Lung (tissue), 16 donors: ENCODE data around the gene PGAM2. TPM values are rescaled to one million over a fixed set of nuclear protein-coding genes. Genes with fewer than 3 reads are reported as not detected.
A peak's percentile ranks its signal among the peaks of the same experiment; 100 is the strongest.

Source experiments
- ATAC-seq: fragments of 200-7000 bp; cut with Tn5 transposase; one replicate; pipeline ENCODE4 v1.9.1; 2020; ENCODE audit warnings: moderate number of reproducible peaks; ENCODE audit not compliant: insufficient read depth, low FRiP score
- DNase-seq, 3 donors: peaks; one replicate each; pipeline ENCODE4 v3.0.0-alpha.2; 2013 to 2017
- H3K27ac ChIP-seq, 2 donors: one replicate each; pipeline ENCODE4 v1.5.1; 2013; ENCODE audit warnings: mild to moderate bottlenecking in 2 of 2, moderate library complexity in 2 of 2, control low read depth in 1 of 2, inconsistent platforms in 1 of 2, low read depth in 1 of 2, low read length in 1 of 2
- H3K27me3 ChIP-seq, 3 donors: one replicate each; pipeline ENCODE4 v1.5.1; 2013; ENCODE audit warnings: low read length in 2 of 3; ENCODE audit not compliant: control insufficient read depth in 3 of 3, insufficient read depth in 3 of 3
- H3K36me3 ChIP-seq, 4 donors: one replicate each; pipeline ENCODE4 v1.5.1; 2013; ENCODE audit warnings: low read length in 4 of 4, mild to moderate bottlenecking in 1 of 4, moderate library complexity in 1 of 4; ENCODE audit not compliant: control insufficient read depth in 4 of 4, insufficient read depth in 4 of 4
- H3K4me1 ChIP-seq, 5 donors: one replicate each; pipeline ENCODE4 v1.5.1; 2013; ENCODE audit warnings: low read length in 5 of 5, mild to moderate bottlenecking in 2 of 5, moderate library complexity in 1 of 5; ENCODE audit not compliant: control insufficient read depth in 5 of 5, insufficient read depth in 5 of 5
- H3K4me3 ChIP-seq: one replicate; pipeline ENCODE4 v1.5.1; 2013; ENCODE audit warnings: mild to moderate bottlenecking, control low read depth, moderate library complexity
- H3K9ac ChIP-seq, 2 donors: one replicate each; pipeline ENCODE4 v1.5.1; 2013; ENCODE audit warnings: low read length in 2 of 2, control low read depth in 1 of 2; ENCODE audit not compliant: insufficient read depth in 1 of 2
- H3K9me3 ChIP-seq, 4 donors: one replicate each; pipeline ENCODE4 v1.5.1; 2013; ENCODE audit warnings: low read length in 3 of 4, mild to moderate bottlenecking in 1 of 4, moderate library complexity in 1 of 4; ENCODE audit not compliant: control insufficient read depth in 4 of 4, insufficient read depth in 3 of 4
- WGBS, 2 donors: extraction: QIAGEN DNeasy Blood & Tissue Kit; methylation state at CpG; one replicate each; pipeline ENCODE4 v1.1.7; 2013; 5-methylcytosine and 5-hydroxymethylcytosine counted together
- long read RNA-seq, 5 donors: transcript quantifications; one replicate each; lab custom pipeline, GENCODE V29; 2026
- polyA plus RNA-seq, 2 donors: library from polyadenylated mRNA; stranded (reverse); fragments of 200-250 nt; gene quantifications; one replicate each; pipeline ENCODE4 v1.2.1, GENCODE V29; 2013
- total RNA-seq, 2 donors: library from RNA; depleted of rRNA in 1 of 2; stranded (reverse); fragments of >200 nt in 1 of 2; gene quantifications; one replicate each; pipeline ENCODE4 v1.2.1, GENCODE V29; 2014 to 2021
- TF ChIP-seq, protein P1 (sequence below): IDR thresholded peaks from 2 replicates; pipeline ENCODE4 v1.5.1; 2012; ENCODE audit warnings: mild to moderate bottlenecking; ENCODE audit errors: control extremely low read depth, extremely low read depth
- donor health status: control.
- donor health status: control.
- donor health status: Bipolar disorder and iron deficiency.
- donor health status: healthy.
- donor health status: DM: yes; HTN: yes; CAD: no.

Gene PGAM2
- total RNA-seq (under 1 TPM in 1 of 2 donors, not detected in 1; 0.85 TPM), polyA plus RNA-seq (under 1 TPM; 0.63 to 0.83 TPM)
- long read RNA-seq, donor 1, result 0 reads
- long read RNA-seq, donor 2, partial matches to known transcripts, result 0 of 1 reads
- long read RNA-seq, donor 2, other reads (novel, unspliced or antisense), result 0 of 1 reads
- long read RNA-seq, donor 3, result 0 reads
- long read RNA-seq, donor 4, partial matches to known transcripts, result 0 of 2 reads
- long read RNA-seq, donor 4, other reads (novel, unspliced or antisense), result 0 of 2 reads
- long read RNA-seq, donor 5, result 0 reads

DNA sequence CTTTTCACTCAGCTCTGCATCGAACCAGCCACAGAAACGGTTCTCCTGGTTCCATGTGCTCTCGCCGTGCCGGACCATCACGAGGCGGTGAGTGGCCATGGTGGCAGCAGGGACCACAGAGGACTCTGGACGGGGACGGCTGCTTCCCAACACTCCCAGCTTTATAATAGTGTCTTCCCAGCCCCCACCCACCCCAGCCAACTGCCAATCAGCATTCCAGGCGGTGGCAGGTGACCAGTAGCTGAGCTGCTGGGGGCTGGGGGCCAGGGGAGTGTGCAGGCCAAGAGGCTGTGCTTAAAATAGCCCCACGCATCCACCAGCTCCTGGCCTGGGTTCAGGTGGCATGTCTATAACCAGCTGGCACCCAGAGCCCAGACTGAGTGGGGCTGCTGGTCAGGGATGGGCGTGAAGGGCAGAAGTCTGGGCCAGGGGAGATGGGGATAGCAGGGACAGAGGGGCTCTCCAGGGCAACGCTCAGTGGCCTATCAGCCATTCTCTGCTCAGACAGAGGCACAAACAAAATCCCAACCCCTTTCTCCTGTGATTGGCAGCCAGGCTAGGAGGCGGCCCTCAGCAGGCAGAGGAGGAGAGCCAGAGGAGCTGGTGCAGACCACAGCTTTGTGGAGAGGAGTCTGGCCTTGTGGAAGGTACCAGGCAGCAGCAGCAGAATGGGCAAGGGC is at the start of gene PGAM2:
Gene PGAM2, minus strand, starts transcription at position 137 of the 680 bp plus-strand sequence. Its CDS starts 38 bp downstream, at position 99.
- Histone ChIP-seq H3K27ac (peak within 1 kb of the TSS in 1 of 2 donors; percentile 74), H3K36me3 (peaks cover 0 to 15% (median 5%) of the 10 kb centered on the region in 4 donors), H3K9ac (no peak within 1 kb of the TSS), H3K4me3 (no peak within 1 kb of the TSS), H3K9me3 (no peaks in the 10 kb centered on the region), H3K27me3 (peaks cover 0 to 4% (median 0%) of the 10 kb centered on the region in 3 donors), H3K4me1 (peaks cover 0 to 11% (median 0%) of the 10 kb centered on the region in 5 donors)
- TF ChIP-seq, protein P1, sequence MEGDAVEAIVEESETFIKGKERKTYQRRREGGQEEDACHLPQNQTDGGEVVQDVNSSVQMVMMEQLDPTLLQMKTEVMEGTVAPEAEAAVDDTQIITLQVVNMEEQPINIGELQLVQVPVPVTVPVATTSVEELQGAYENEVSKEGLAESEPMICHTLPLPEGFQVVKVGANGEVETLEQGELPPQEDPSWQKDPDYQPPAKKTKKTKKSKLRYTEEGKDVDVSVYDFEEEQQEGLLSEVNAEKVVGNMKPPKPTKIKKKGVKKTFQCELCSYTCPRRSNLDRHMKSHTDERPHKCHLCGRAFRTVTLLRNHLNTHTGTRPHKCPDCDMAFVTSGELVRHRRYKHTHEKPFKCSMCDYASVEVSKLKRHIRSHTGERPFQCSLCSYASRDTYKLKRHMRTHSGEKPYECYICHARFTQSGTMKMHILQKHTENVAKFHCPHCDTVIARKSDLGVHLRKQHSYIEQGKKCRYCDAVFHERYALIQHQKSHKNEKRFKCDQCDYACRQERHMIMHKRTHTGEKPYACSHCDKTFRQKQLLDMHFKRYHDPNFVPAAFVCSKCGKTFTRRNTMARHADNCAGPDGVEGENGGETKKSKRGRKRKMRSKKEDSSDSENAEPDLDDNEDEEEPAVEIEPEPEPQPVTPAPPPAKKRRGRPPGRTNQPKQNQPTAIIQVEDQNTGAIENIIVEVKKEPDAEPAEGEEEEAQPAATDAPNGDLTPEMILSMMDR, result no peak
- no peak for ATAC-seq
- peak in 1 of 3 donors; percentile 35 for DNase-seq
- 23 to 36% methylated on average over 14 of the region's 14 CpGs for WGBS, 2 donors

DNA sequence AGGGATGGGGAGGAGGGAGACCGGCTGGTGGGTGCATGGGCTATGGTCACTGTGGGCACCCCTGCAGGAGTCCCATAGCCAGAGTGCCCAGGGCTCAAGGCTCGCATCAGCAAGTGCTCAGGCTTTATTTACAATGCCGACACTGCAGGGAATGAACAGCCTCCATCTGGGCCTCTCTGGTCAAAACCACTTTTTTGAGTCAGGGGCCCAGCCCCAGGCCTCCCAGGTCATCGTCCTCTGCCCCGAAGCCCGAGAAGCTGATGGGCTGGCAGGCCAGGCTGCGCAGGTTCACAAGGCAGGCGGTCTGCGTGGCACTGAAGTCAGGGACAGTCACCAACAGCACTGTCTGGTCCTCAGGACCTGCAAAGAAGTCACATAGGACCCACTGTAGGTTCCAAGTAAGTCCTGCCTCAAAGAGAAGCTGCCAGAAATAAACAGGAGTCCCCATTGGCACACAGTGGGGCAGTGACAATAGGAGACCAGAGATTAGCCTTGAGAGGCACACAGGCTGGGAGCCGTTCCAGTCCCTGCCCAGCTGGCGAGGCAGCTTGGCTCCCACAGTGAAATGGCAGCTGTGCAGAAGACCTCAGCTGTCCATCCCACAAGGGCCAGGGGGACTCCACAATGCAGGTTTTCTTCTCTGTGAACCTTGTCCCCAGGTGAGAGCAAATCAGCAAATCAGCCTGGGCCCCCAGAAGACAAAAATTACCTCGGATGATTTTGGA is 49.4 kb upstream of the PGAM2 start:
- no peak overlapping the region for H3K27ac ChIP-seq
- peaks cover 0 to 61% (median 15%) of the 10 kb centered on the region in 4 donors for H3K36me3 ChIP-seq
- H3K27me3 ChIP-seq, result no peaks in the 10 kb centered on the region
- no peak for ATAC-seq
- DNase-seq, result no peak
- 90 to 91% methylated on average over 12 of the region's 12 CpGs for WGBS, 2 donors
- no peaks in the 10 kb centered on the region for H3K9me3 ChIP-seq
- H3K4me3 ChIP-seq, result no peak overlapping the region
- TF ChIP-seq, protein P1, result no peak
- no peaks in the 10 kb centered on the region for H3K4me1 ChIP-seq
- H3K9ac ChIP-seq, result no peak overlapping the region

DNA sequence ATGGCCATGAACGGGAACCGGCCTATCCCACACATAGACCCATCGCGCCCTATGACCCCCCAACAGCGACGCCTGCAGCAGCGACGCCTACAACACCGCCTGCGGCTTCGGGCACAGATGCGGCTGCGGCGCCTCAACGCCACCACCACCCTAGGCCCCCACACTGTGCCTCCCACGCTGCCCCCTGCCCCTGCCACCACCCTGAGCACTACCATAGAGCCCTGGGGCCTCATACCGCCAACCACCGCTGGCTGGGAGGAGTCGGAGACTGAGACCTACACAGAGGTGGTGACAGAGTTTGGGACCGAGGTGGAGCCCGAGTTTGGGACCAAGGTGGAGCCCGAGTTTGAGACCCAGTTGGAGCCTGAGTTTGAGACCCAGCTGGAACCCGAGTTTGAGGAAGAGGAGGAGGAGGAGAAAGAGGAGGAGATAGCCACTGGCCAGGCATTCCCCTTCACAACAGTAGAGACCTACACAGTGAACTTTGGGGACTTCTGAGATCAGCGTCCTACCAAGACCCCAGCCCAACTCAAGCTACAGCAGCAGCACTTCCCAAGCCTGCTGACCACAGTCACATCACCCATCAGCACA is 48.5 kb upstream of the PGAM2 start:
- TF ChIP-seq, protein P1, result no peak
- H3K27me3 ChIP-seq, result no peaks in the 10 kb centered on the region
- no peak overlapping the region for H3K27ac ChIP-seq
- no peaks in the 10 kb centered on the region for H3K4me1 ChIP-seq
- H3K9me3 ChIP-seq, result no peaks in the 10 kb centered on the region
- WGBS, 2 donors, result 91 to 93% methylated on average over 24 of the region's 24 CpGs
- DNase-seq (no peak), ATAC-seq (no peak)
- H3K36me3 ChIP-seq, result peaks cover 0 to 57% (median 15%) of the 10 kb centered on the region in 4 donors
- H3K9ac ChIP-seq, result no peak overlapping the region
- H3K4me3 ChIP-seq, result no peak overlapping the region
